Stimulated activated CD8-positive, alpha-beta memory T cell treated with anti-CD3 and anti-CD28 coated beads, Interleukin-7, amount 100 ng/mL, for 1 hour (primary cell): ENCODE results near the gene KCNAB2.
A peak's percentile ranks its signal among the peaks of the same experiment; 100 is the strongest.

Experiments
- DNase-seq, 2 donors: peaks; one replicate each; pipeline ENCODE4 v3.0.0-alpha.2; 2020; ENCODE audit warnings: low read depth in 2 of 2

The KCNAB2 gene

GRCh38 chr1:6127587-6128163, 82.0 kb downstream of the KCNAB2 start:
- peak; percentile 27 to 41 for DNase-seq

GRCh38 chr1:6128276-6129081, 82.8 kb downstream of the KCNAB2 start:
- no peak for DNase-seq

GRCh38 chr1:6129313-6129712, 83.6 kb downstream of the KCNAB2 start:
- DNase-seq: no peak

GRCh38 chr1:6130036-6130435, 84.3 kb downstream of the KCNAB2 start:
- no peak for DNase-seq

GRCh38 chr1:6130596-6130995, 84.9 kb downstream of the KCNAB2 start:
- no peak for DNase-seq

GRCh38 chr1:6131561-6131960, 85.9 kb downstream of the KCNAB2 start:
- no peak for DNase-seq

- no peak for DNase-seq
Observed at GRCh38 chr1:6133146-6133895, 87.6 kb downstream of the KCNAB2 start.

- no peak for DNase-seq
Observed at GRCh38 chr1:6134206-6134605, 88.5 kb downstream of the KCNAB2 start.

GRCh38 chr1:6134741-6135510, 89.2 kb downstream of the KCNAB2 start:
- DNase-seq: no peak

- DNase-seq: no peak
Observed at GRCh38 chr1:6136516-6137220, 91.0 kb downstream of the KCNAB2 start.

GRCh38 chr1:6137758-6138157, 92.1 kb downstream of the KCNAB2 start:
- DNase-seq: no peak

- DNase-seq: no peak
Observed at GRCh38 chr1:6140413-6140812, 94.7 kb downstream of the KCNAB2 start.

- no peak for DNase-seq
Observed at GRCh38 chr1:6141592-6141991, 95.9 kb downstream of the KCNAB2 start.

GRCh38 chr1:6142036-6142621, 96.4 kb downstream of the KCNAB2 start:
- DNase-seq: no peak

- no peak for DNase-seq
Observed at GRCh38 chr1:6142734-6143133, 97.0 kb downstream of the KCNAB2 start.

- DNase-seq: no peak
Observed at GRCh38 chr1:6143395-6143794, 97.7 kb downstream of the KCNAB2 start.

GRCh38 chr1:6144175-6144574, 98.5 kb downstream of the KCNAB2 start:
- no peak for DNase-seq

GRCh38 chr1:6144647-6145395, 99.1 kb downstream of the KCNAB2 start:
- no peak for DNase-seq

- DNase-seq: no peak
Observed at GRCh38 chr1:6145396-6145750, 99.7 kb downstream of the KCNAB2 start.

- no peak for DNase-seq
Observed at GRCh38 chr1:6145864-6146410, 100.2 kb downstream of the KCNAB2 start.
